RWPE2 (cell line): Measurements from ENCODE around the gene ZNF319.
A peak's percentile ranks its signal among the peaks of the same experiment; 100 is the strongest.

Experiments
- ATAC-seq: fragments of 200-7000 bp; cut with Tn5 transposase; 3 replicates; pipeline ENCODE4 v1.9.1; 2021; ENCODE audit warnings: low read depth
- DNase-seq: peaks from one replicate; pipeline ENCODE4 v3.0.0-alpha.2; 2020; ENCODE audit warnings: low spot score
- H3K27ac ChIP-seq: fragments of 450-650 bp; 2 replicates; pipeline ENCODE4 v1.5.1; 2017; ENCODE audit warnings: mild to moderate bottlenecking; ENCODE audit not compliant: poor library complexity, severe bottlenecking
- H3K27me3 ChIP-seq: fragments of 250-450 bp; sonication (Bioruptor Pico); 2 replicates; pipeline ENCODE4 v1.5.1; 2021; ENCODE audit warnings: mild to moderate bottlenecking, moderate library complexity; ENCODE audit not compliant: insufficient read depth, poor library complexity, severe bottlenecking
- H3K36me3 ChIP-seq: fragments of 250-450 bp; sonication (Bioruptor Pico); 2 replicates; pipeline ENCODE4 v1.5.1; 2020; ENCODE audit warnings: low read depth, mild to moderate bottlenecking, moderate library complexity
- H3K4me1 ChIP-seq: fragments of 250-450 bp; sonication (Bioruptor Pico); 2 replicates; pipeline ENCODE4 v1.5.1; 2021; ENCODE audit warnings: mild to moderate bottlenecking, moderate library complexity; ENCODE audit not compliant: insufficient read depth, poor library complexity, severe bottlenecking
- H3K4me3 ChIP-seq: fragments of 250-450 bp; sonication (Bioruptor Pico); 2 replicates; pipeline ENCODE4 v1.5.1; 2021; ENCODE audit warnings: mild to moderate bottlenecking, moderate library complexity; ENCODE audit not compliant: severe bottlenecking
- H3K9me3 ChIP-seq: fragments of 250-450 bp; sonication (Bioruptor Pico); 2 replicates; pipeline ENCODE4 v1.5.1; 2021; ENCODE audit warnings: mild to moderate bottlenecking, moderate library complexity; ENCODE audit not compliant: severe bottlenecking
- CTCF ChIP-seq: fragments of 450-650 bp; IDR thresholded peaks from one replicate; pipeline ENCODE4 v1.5.1; 2017; ENCODE audit warnings: mild to moderate bottlenecking, moderate library complexity; ENCODE audit not compliant: poor library complexity, severe bottlenecking

The ZNF319 gene

GRCh38 chr16:57991551-57992059, 8.9 kb downstream of the ZNF319 start:
- DNase-seq (no peak), ATAC-seq (no peak)
- Histone ChIP-seq H3K27me3 (no peaks in the 10 kb centered on the region), H3K36me3 (peaks cover 9% of the 10 kb centered on the region), H3K4me3 (no peak overlapping the region), H3K4me1 (peaks cover 22% of the 10 kb centered on the region), H3K9me3 (no peaks in the 10 kb centered on the region), H3K27ac (no peak overlapping the region)
- no peak for TF ChIP-seq CTCF

GRCh38 chr16:57988929-57989328, 11.5 kb downstream of the ZNF319 start:
- Histone ChIP-seq H3K36me3 (no peaks in the 10 kb centered on the region), H3K9me3 (no peaks in the 10 kb centered on the region), H3K27ac (no peak overlapping the region), H3K4me3 (no peak overlapping the region), H3K4me1 (peaks cover 17% of the 10 kb centered on the region), H3K27me3 (no peaks in the 10 kb centered on the region)
- peak; percentile 64 for DNase-seq
- no peak for ATAC-seq
- no peak for TF ChIP-seq CTCF

- peak; percentile 46 for DNase-seq
- H3K27me3 ChIP-seq, result no peaks in the 10 kb centered on the region
- peaks cover 7% of the 10 kb centered on the region for H3K4me1 ChIP-seq
- ATAC-seq, result no peak
- no peak overlapping the region for H3K4me3 ChIP-seq
- H3K9me3 ChIP-seq, result no peaks in the 10 kb centered on the region
- H3K36me3 ChIP-seq, result no peaks in the 10 kb centered on the region
- no peak for TF ChIP-seq CTCF
- H3K27ac ChIP-seq, result no peak overlapping the region
Measured at GRCh38 chr16:57987441-57988177, 12.9 kb downstream of the ZNF319 start.

- H3K27me3 ChIP-seq, result no peaks in the 10 kb centered on the region
- H3K27ac ChIP-seq, result no peak overlapping the region
- no peak for ATAC-seq
- H3K9me3 ChIP-seq, result no peaks in the 10 kb centered on the region
- no peak overlapping the region for H3K4me3 ChIP-seq
- no peak for TF ChIP-seq CTCF
- H3K4me1 ChIP-seq, result peaks cover 7% of the 10 kb centered on the region
- no peaks in the 10 kb centered on the region for H3K36me3 ChIP-seq
- peak; percentile 23 for DNase-seq
Measured at GRCh38 chr16:57986196-57986595, 14.3 kb downstream of the ZNF319 start.
